Glutamatergic neuron (in vitro differentiated cells): ENCODE data around the gene OLFML2B. TPM values are rescaled to one million over a fixed set of nuclear protein-coding genes. Genes with fewer than 3 reads are reported as not detected.

Source experiments
- DNase-seq: peaks from one replicate; pipeline ENCODE4 v3.0.0; 2022
- H3K27ac Mint-ChIP-seq: one replicate; pipeline ENCODE4 v1.8.0; 2020; ENCODE audit warnings: mild to moderate bottlenecking, mixed read lengths, inconsistent platforms; ENCODE audit not compliant: unreplicated experiment
- H3K27me3 Mint-ChIP-seq: one replicate; pipeline ENCODE4 v1.8.0; 2020; ENCODE audit warnings: mild to moderate bottlenecking, moderate library complexity, mixed read lengths, inconsistent platforms; ENCODE audit not compliant: unreplicated experiment
- H3K36me3 Mint-ChIP-seq: one replicate; pipeline ENCODE4 v1.8.0; 2020; ENCODE audit warnings: mild to moderate bottlenecking, mixed read lengths, inconsistent platforms; ENCODE audit not compliant: unreplicated experiment
- H3K4me1 Mint-ChIP-seq: one replicate; pipeline ENCODE4 v1.8.0; 2020; ENCODE audit warnings: mild to moderate bottlenecking, low read depth, mixed read lengths, inconsistent platforms; ENCODE audit not compliant: unreplicated experiment
- H3K4me3 Mint-ChIP-seq: one replicate; pipeline ENCODE4 v1.8.0; 2020; ENCODE audit warnings: mild to moderate bottlenecking, mixed read lengths, inconsistent platforms; ENCODE audit not compliant: unreplicated experiment
- H3K9me3 Mint-ChIP-seq: one replicate; pipeline ENCODE4 v1.8.0; 2020; ENCODE audit warnings: mild to moderate bottlenecking, moderate library complexity, mixed read lengths, inconsistent platforms; ENCODE audit not compliant: unreplicated experiment
- CTCF ChIP-seq: fragments of 200-600 bp; sonication (generic); IDR thresholded peaks from one replicate; pipeline ENCODE4 v1.5.0; 2021; ENCODE audit not compliant: partially characterized antibody, unreplicated experiment
- total RNA-seq: library from RNA; stranded (reverse); fragmentation: NEBNext Ultra II Directional; extraction: Animal tissue kit (Norgen Biotek cat#: 25700); gene quantifications from one replicate; pipeline ENCODE4 v1.2.1, GENCODE V29; 2021; ENCODE audit not compliant: unreplicated experiment

OLFML2B gene
- total RNA-seq, 1 donor from 2014 or later = 56.5 TPM

- no peak for DNase-seq
- no peak overlapping the region for H3K27ac Mint-ChIP-seq
- peaks cover 27% of the 10 kb centered on the region for H3K4me1 Mint-ChIP-seq
- H3K9me3 Mint-ChIP-seq = no peaks in the 10 kb centered on the region
- no peaks in the 10 kb centered on the region for H3K27me3 Mint-ChIP-seq
- H3K36me3 Mint-ChIP-seq = no peaks in the 10 kb centered on the region
- no peak overlapping the region for H3K4me3 Mint-ChIP-seq
- TF ChIP-seq CTCF = no peak
Observed at GRCh38 chr1:161945306-161946060, 78.2 kb downstream of the OLFML2B start.

GRCh38 chr1:161944381-161944780, 79.3 kb downstream of the OLFML2B start:
- Mint-ChIP-seq H3K36me3 (no peaks in the 10 kb centered on the region), H3K27me3 (no peaks in the 10 kb centered on the region), H3K9me3 (no peaks in the 10 kb centered on the region), H3K27ac (no peak overlapping the region), H3K4me3 (no peak overlapping the region), H3K4me1 (peaks cover 24% of the 10 kb centered on the region)
- no peak for TF ChIP-seq CTCF
- no peak for DNase-seq

- Mint-ChIP-seq H3K9me3 (no peaks in the 10 kb centered on the region), H3K27me3 (no peaks in the 10 kb centered on the region), H3K36me3 (no peaks in the 10 kb centered on the region), H3K4me1 (peaks cover 24% of the 10 kb centered on the region), H3K27ac (no peak overlapping the region), H3K4me3 (no peak overlapping the region)
- DNase-seq = no peak
- TF ChIP-seq CTCF = no peak
Observed at GRCh38 chr1:161943737-161944136, 79.9 kb downstream of the OLFML2B start.

- H3K27me3 Mint-ChIP-seq = no peaks in the 10 kb centered on the region
- no peak overlapping the region for H3K27ac Mint-ChIP-seq
- peaks cover 23% of the 10 kb centered on the region for H3K4me1 Mint-ChIP-seq
Observed at GRCh38 chr1:161941726-161942436, 81.8 kb downstream of the OLFML2B start.

More at GRCh38 chr1:161941726-161942436, 81.8 kb downstream of the OLFML2B start:
- DNase-seq = no peak
- H3K4me3 Mint-ChIP-seq = no peak overlapping the region
- H3K36me3 Mint-ChIP-seq = no peaks in the 10 kb centered on the region
- TF ChIP-seq CTCF = no peak
- no peaks in the 10 kb centered on the region for H3K9me3 Mint-ChIP-seq
